ENCODE results near the gene PHC2.

DNA sequence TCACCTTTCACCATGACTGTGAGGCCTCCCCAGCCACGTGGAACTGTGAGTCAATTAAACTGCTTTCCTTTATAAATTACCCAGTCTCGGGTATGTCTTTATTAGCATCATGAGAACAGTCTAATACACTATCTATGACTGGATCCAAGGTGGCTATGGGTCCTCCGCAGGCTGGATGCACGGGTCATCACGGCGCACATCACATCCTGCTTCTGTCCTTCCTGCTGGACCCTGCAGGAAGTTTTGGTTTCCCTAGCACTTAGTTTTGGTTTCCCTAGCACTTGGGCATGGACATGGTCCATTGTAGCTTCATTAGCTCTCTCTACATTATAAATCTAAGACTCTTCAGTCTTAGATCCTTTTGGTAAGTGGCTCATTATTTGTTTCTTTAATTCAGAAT is 14.2 kb upstream of the PHC2 start:
- TF ChIP-seq, protein P1, sequence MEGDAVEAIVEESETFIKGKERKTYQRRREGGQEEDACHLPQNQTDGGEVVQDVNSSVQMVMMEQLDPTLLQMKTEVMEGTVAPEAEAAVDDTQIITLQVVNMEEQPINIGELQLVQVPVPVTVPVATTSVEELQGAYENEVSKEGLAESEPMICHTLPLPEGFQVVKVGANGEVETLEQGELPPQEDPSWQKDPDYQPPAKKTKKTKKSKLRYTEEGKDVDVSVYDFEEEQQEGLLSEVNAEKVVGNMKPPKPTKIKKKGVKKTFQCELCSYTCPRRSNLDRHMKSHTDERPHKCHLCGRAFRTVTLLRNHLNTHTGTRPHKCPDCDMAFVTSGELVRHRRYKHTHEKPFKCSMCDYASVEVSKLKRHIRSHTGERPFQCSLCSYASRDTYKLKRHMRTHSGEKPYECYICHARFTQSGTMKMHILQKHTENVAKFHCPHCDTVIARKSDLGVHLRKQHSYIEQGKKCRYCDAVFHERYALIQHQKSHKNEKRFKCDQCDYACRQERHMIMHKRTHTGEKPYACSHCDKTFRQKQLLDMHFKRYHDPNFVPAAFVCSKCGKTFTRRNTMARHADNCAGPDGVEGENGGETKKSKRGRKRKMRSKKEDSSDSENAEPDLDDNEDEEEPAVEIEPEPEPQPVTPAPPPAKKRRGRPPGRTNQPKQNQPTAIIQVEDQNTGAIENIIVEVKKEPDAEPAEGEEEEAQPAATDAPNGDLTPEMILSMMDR (conservative IDR thresholded peaks at IDR 0.05): no peak
- no peak for TF ChIP-seq ZFX (IDR thresholded peaks at IDR 0.05)
